IMR-90 (cell line): ENCODE measurements around the gene STX19.

Source experiments
- FOS ChIP-seq: fragments of 150-350 bp; IDR thresholded peaks from 2 replicates; pipeline ENCODE4 v1.6.1; 2016; ENCODE audit warnings: low read depth, low read length
- RAD21 ChIP-seq: IDR thresholded peaks from 2 replicates; pipeline ENCODE4 v1.6.1; 2012; ENCODE audit warnings: low read length, improper control_type of control experiment
- RFX5 ChIP-seq: IDR thresholded peaks from 2 replicates; pipeline ENCODE4 v1.8.0; 2012; ENCODE audit warnings: low read depth, mild to moderate bottlenecking, low read length, moderate library complexity

- TF ChIP-seq RAD21 (no peak), RFX5 (no peak), FOS (no peak)
These were observed 47.7 kb upstream of the STX19 start for GRCh38 chr3:94076055-94076454.
